H1 (cell line): ENCODE measurements around the gene OS9. TPM values are rescaled to one million over a fixed set of nuclear protein-coding genes. Genes with fewer than 3 reads are reported as not detected.

Source experiments
- ATF3 ChIP-seq: IDR thresholded peaks from 2 replicates; pipeline ENCODE4 v1.6.1; 2011; ENCODE audit warnings: low read depth, mild to moderate bottlenecking, low read length; ENCODE audit not compliant: insufficient read depth
- BCL11A ChIP-seq, 2 experiments: IDR thresholded peaks; one replicate each; pipeline ENCODE4 v1.6.1; 2011; ENCODE audit warnings: low read depth in 2 of 2, low read length in 2 of 2, mild to moderate bottlenecking in 2 of 2
- CBX8 ChIP-seq: fragments of 300-800, 300-1000 bp; sonication (generic); IDR thresholded peaks from 2 replicates; pipeline ENCODE4 v1.7.1; 2016; ENCODE audit warnings: low read depth, low read length, borderline replicate concordance
- CEBPB ChIP-seq: IDR thresholded peaks from 2 replicates; pipeline ENCODE4 v1.6.1; 2012; ENCODE audit warnings: low read depth, low read length
- CHD2 ChIP-seq: IDR thresholded peaks from 2 replicates; pipeline ENCODE4 v1.6.1; 2012; ENCODE audit warnings: low read length, improper control_type of control experiment
- CREB1 ChIP-seq: IDR thresholded peaks from 2 replicates; pipeline ENCODE4 v1.6.1; 2012; ENCODE audit warnings: inconsistent platforms
- CTCF ChIP-seq, 3 experiments: IDR thresholded peaks; 1 replicate in 2 of 3; 2 replicates in 1 of 3; pipeline versions ENCODE4 v1.5.1 to v1.6.1; 2011; ENCODE audit warnings: low read length in 3 of 3, mild to moderate bottlenecking in 3 of 3, inconsistent platforms in 2 of 3, low read depth in 1 of 3, moderate library complexity in 1 of 3; ENCODE audit not compliant: insufficient read depth in 1 of 3; ENCODE audit errors: control extremely low read depth in 1 of 3
- E2F6 ChIP-seq: IDR thresholded peaks from 2 replicates; pipeline ENCODE4 v1.6.1; 2012; ENCODE audit warnings: inconsistent platforms
- JUND ChIP-seq: IDR thresholded peaks from 2 replicates; pipeline ENCODE4 v1.6.1; 2011; ENCODE audit warnings: mild to moderate bottlenecking, improper control_type of control experiment, low read length
- KDM1A ChIP-seq: fragments of 200-600, 300-600 bp; sonication (generic); IDR thresholded peaks from 2 replicates; pipeline ENCODE4 v1.7.1; 2016; ENCODE audit warnings: mild to moderate bottlenecking, low read length, borderline replicate concordance
- MAX ChIP-seq: IDR thresholded peaks from 2 replicates; pipeline ENCODE4 v1.6.1; 2012; ENCODE audit warnings: inconsistent platforms
- NANOG ChIP-seq: IDR thresholded peaks from 2 replicates; pipeline ENCODE4 v1.6.1; 2011; ENCODE audit warnings: low read length, low read depth, mild to moderate bottlenecking, inconsistent platforms; ENCODE audit not compliant: insufficient read depth, poor library complexity, severe bottlenecking
- POLR2AphosphoS5 ChIP-seq: IDR thresholded peaks from 2 replicates; pipeline ENCODE4 v1.6.1; 2011; ENCODE audit warnings: low read depth, low read length
- RFX5 ChIP-seq: IDR thresholded peaks from 2 replicates; pipeline ENCODE4 v1.6.1; 2011; ENCODE audit warnings: low read depth, low read length, improper control_type of control experiment, borderline replicate concordance
- RXRA ChIP-seq: IDR thresholded peaks from 2 replicates; pipeline ENCODE4 v1.6.1; 2011; ENCODE audit warnings: low read depth, mild to moderate bottlenecking, low read length, moderate library complexity; ENCODE audit not compliant: insufficient read depth
- SIN3A ChIP-seq, 2 experiments: IDR thresholded peaks in 1 of 2; conservative IDR thresholded peaks in 1 of 2; 2 replicates each; pipeline ENCODE4 v1.6.1; 2011 to 2012; ENCODE audit warnings: low read length in 2 of 2, improper control_type of control experiment in 1 of 2, low read depth in 1 of 2, mild to moderate bottlenecking in 1 of 2
- SIX5 ChIP-seq: IDR thresholded peaks from 2 replicates; pipeline ENCODE4 v1.6.1; 2011; ENCODE audit warnings: mild to moderate bottlenecking, low read depth, low read length
- SP2 ChIP-seq: IDR thresholded peaks from 2 replicates; pipeline ENCODE4 v1.6.1; 2012; ENCODE audit warnings: mild to moderate bottlenecking, low read length, inconsistent platforms
- TAF7 ChIP-seq: optimal IDR thresholded peaks from 2 replicates; pipeline ENCODE3; 2011; ENCODE audit warnings: low read depth, mild to moderate bottlenecking, inconsistent platforms, low read length, moderate library complexity, borderline replicate concordance
- TEAD4 ChIP-seq: IDR thresholded peaks from 2 replicates; pipeline ENCODE4 v1.6.1; 2012; ENCODE audit warnings: low read depth, low read length, inconsistent platforms, mixed read lengths
- YY1 ChIP-seq: IDR thresholded peaks from 2 replicates; pipeline ENCODE4 v1.6.1; 2011; ENCODE audit warnings: low read depth, mild to moderate bottlenecking, low read length
- polyA plus RNA-seq, 7 experiments: library from polyadenylated mRNA; depleted of rRNA in 3 of 7; stranded (reverse) in 5 of 7; unstranded in 2 of 7; fragments of >200 nt in 5 of 7; fragments of 200-250 nt in 2 of 7; gene quantifications; 1 replicate in 5 of 7; 2 replicates in 1 of 7; 4 replicates in 1 of 7; pipeline versions ENCODE4 v1.2.1 to v1.2.3, GENCODE V29; 2011 to 2013; ENCODE audit warnings: missing spikeins in 2 of 7, mixed read lengths in 2 of 7
- total RNA-seq: library from RNA; stranded (reverse); fragmentation: NEBNext Ultra II Directional; extraction: Animal tissue kit (Norgen Biotek cat#: 25700); gene quantifications from 2 replicates; pipeline ENCODE4 v1.2.1, GENCODE V29; 2021

OS9 gene
- total and polyA plus RNA-seq, 2 of the 8 experiments (the other 6 are each of a cell fraction or from before 2014, with no cell fraction given), result 71.0 to 108 TPM

- TF ChIP-seq CTCF (IDR thresholded peaks at IDR 0.05; ENCODE audit: control extremely low read depth in 1 of 3, insufficient read depth in 1 of 3, low read depth in 1 of 3, low read length in 3 of 3), result peak in 2 of 3 experiments; percentile 41 to 61; a peak in 3 of 4 replicates
- no peak for TF ChIP-seq SP2
- no peak for TF ChIP-seq BCL11A (IDR thresholded peaks at IDR 0.05; ENCODE audit: low read depth in 2 of 2, low read length in 2 of 2)
- TF ChIP-seq MAX, result peak; percentile 62; the same call in 1 of the 2 replicates
- TF ChIP-seq POLR2AphosphoS5, result peak; percentile 70
- 0 out of 2 replicates have a peak, but pooled peaks have one; percentile 25 for TF ChIP-seq CREB1
- no peak for TF ChIP-seq CHD2
- no peak for TF ChIP-seq NANOG
- TF ChIP-seq SIX5, result no peak
- TF ChIP-seq RFX5, result no peak
- TF ChIP-seq YY1, result no peak
- TF ChIP-seq SIN3A (conservative IDR thresholded peaks at IDR 0.05 in 1 of 2, IDR thresholded peaks at IDR 0.05 in 1 of 2; ENCODE audit: low read depth in 1 of 2, low read length in 2 of 2), result peak in 1 of 2 experiments; percentile 63; a peak in 2 of 4 replicates
- TF ChIP-seq RXRA, result no peak
- TF ChIP-seq TEAD4, result 0 out of 2 replicates have a peak, but pooled peaks have one; percentile 16
- TF ChIP-seq CEBPB, result no peak
- no peak; the same call in 1 of the 2 replicates for TF ChIP-seq E2F6
- no peak for TF ChIP-seq TAF7
- TF ChIP-seq ATF3, result no peak
- TF ChIP-seq CBX8, result no peak
- no peak for TF ChIP-seq KDM1A
- no peak for TF ChIP-seq JUND
Observed at GRCh38 chr12:57765003-57765697, 71.2 kb downstream of the OS9 start (continued).
